HepG2 (cell line): ENCODE measurements around the gene BARX1. TPM values are rescaled to one million over a fixed set of nuclear protein-coding genes. Genes with fewer than 3 reads are reported as not detected.

ENCODE experiments used
- ATAC-seq: fragments of 200-7000 bp; cut with Tn5 transposase; 3 replicates; pipeline ENCODE4 v1.9.1; 2020; ENCODE audit warnings: mild to moderate bottlenecking, moderate library complexity
- BruUV-seq: library from RNA; stranded (reverse); fragments of 400-500 nt; replicated peaks from 2 replicates; lab custom pipeline; 2021; lab: Mats Ljungman, UMichigan
- CTCF ChIA-PET: fragments of 300-600 bp; formaldehyde crosslinking; extraction: SDS; loops from one replicate; lab custom pipeline; 2021; ENCODE audit warnings: low total read pairs, inconsistent platforms, low intra/inter-chr PET ratio; lab: Yijun Ruan, JAX
- POLR2A ChIA-PET: fragments of 350-600 bp; sonication (Branson Sonifier 250); formaldehyde crosslinking; loops from one replicate; lab custom pipeline; 2020; ENCODE audit warnings: antibody characterized with exemption, inconsistent platforms; lab: Yijun Ruan, JAX
- DNase-seq: peaks from one replicate; pipeline ENCODE4 v3.0.0-alpha.2; 2015; ENCODE audit warnings: low spot score
- FAIRE-seq: peaks from 3 replicates; lab custom pipeline; 2011; peaks lifted over from hg19 to GRCh38; lab: Jason Lieb, UNC
- H2AFZ ChIP-seq: one replicate; pipeline ENCODE4 v1.6.1; 2011; ENCODE audit warnings: low read length, inconsistent platforms
- H3K27ac ChIP-seq: fragments of 300-600 bp; 3 replicates; pipeline ENCODE4 v1.8.0; 2011; ENCODE audit warnings: mixed run types, mild to moderate bottlenecking, mixed read lengths, low read length, inconsistent platforms; ENCODE audit not compliant: insufficient read depth; ENCODE audit errors: extremely low read length
- H3K27me3 ChIP-seq, 2 experiments: fragments of 200-600 bp in 1 of 2; 2 replicates in 1 of 2; 3 replicates in 1 of 2; pipeline versions ENCODE4 v1.6.0 to v1.8.0; 2011; ENCODE audit warnings: low read length in 2 of 2, mild to moderate bottlenecking in 2 of 2, moderate library complexity in 2 of 2, inconsistent platforms in 1 of 2; ENCODE audit not compliant: insufficient read depth in 2 of 2, control insufficient read depth in 1 of 2
- H3K36me3 ChIP-seq, 2 experiments: fragments of 200-600 bp in 1 of 2; replicated peaks in 1 of 2; 2 replicates in 1 of 2; 3 replicates in 1 of 2; pipeline versions ENCODE4 v1.5.1 to v1.8.0; 2011; ENCODE audit warnings: low read length in 2 of 2, inconsistent platforms in 1 of 2; ENCODE audit not compliant: insufficient read depth in 2 of 2, control insufficient read depth in 1 of 2
- H3K4me1 ChIP-seq: 2 replicates; pipeline ENCODE4 v1.5.1; 2012; ENCODE audit warnings: low read length, inconsistent platforms; ENCODE audit not compliant: insufficient read depth
- H3K4me2 ChIP-seq: 2 replicates; pipeline ENCODE4 v1.6.0; 2011; ENCODE audit warnings: low read depth, low read length, inconsistent platforms
- H3K4me3 ChIP-seq, 3 experiments: fragments of 200-600 bp in 1 of 3; sonication (generic), shearing (Covaris generic) in 1 of 3; replicated peaks in 1 of 3; 2 replicates each; pipeline ENCODE4 v1.5.1; 2011 to 2016; ENCODE audit warnings: low read length in 3 of 3, inconsistent platforms in 2 of 3, low read depth in 2 of 3, mild to moderate bottlenecking in 2 of 3, control low read depth in 1 of 3, mixed read lengths in 1 of 3; ENCODE audit not compliant: insufficient read depth in 1 of 3
- H3K79me2 ChIP-seq: one replicate; pipeline ENCODE4 v1.6.1; 2011; ENCODE audit warnings: low read length, inconsistent platforms; ENCODE audit not compliant: insufficient read depth
- H3K9ac ChIP-seq: 2 replicates; pipeline ENCODE4 v1.6.0; 2011; ENCODE audit warnings: mild to moderate bottlenecking, low read depth, low read length, inconsistent platforms; ENCODE audit not compliant: insufficient read depth
- H3K9me3 ChIP-seq: 2 replicates; pipeline ENCODE4 v1.5.1; 2012; ENCODE audit warnings: mild to moderate bottlenecking, low read length
- H4K20me1 ChIP-seq: 2 replicates; pipeline ENCODE4 v1.6.0; 2011; ENCODE audit warnings: inconsistent platforms, mild to moderate bottlenecking, low read length, moderate library complexity; ENCODE audit not compliant: insufficient read depth
- FOSL2 ChIP-seq: sonication (generic); formaldehyde crosslinking; IDR thresholded peaks from 2 replicates; pipeline ENCODE4 v1.4.0; 2020; ENCODE audit warnings: missing genetic modification reagents
- MED1 ChIP-seq: sonication (generic); formaldehyde crosslinking; IDR thresholded peaks from 2 replicates; pipeline ENCODE4 v1.4.0; 2020; ENCODE audit warnings: missing genetic modification reagents
- SRSF4 ChIP-seq: fragments of 200-400 bp; formaldehyde crosslinking; IDR thresholded peaks from one replicate; pipeline ENCODE4 v1.6.1; 2018; ENCODE audit warnings: mild to moderate bottlenecking, low read depth, low read length, moderate library complexity; ENCODE audit not compliant: poor library complexity, severe bottlenecking
- WGBS: methylation state at CpG from one replicate; pipeline ENCODE4 v1.1.6; 2017; ENCODE audit warnings: low lambda C conversion rate; 5-methylcytosine and 5-hydroxymethylcytosine counted together
- in situ Hi-C: cut with HindIII; loops from 2 replicates; pipeline ENCODE4 v1.10.0; 2017; ENCODE audit warnings: low pct_unique_long_range_greater_than_20kb; ENCODE audit not compliant: extremely low pct_ligation_motif_present
- intact Hi-C: fragments of 100-400 bp; cut with micrococcal nuclease; formaldehyde crosslinking; loops from one replicate; pipeline ENCODE4 v1.10.0; 2022; ENCODE audit not compliant: unreplicated experiment
- polyA plus RNA-seq, 8 experiments: library from polyadenylated mRNA; depleted of rRNA in 3 of 8; stranded (reverse) in 7 of 8; unstranded in 1 of 8; fragments of >200 nt; fragmentation: Illumina TruSeq in 4 of 8; extraction: Trizol in 4 of 8; gene quantifications; 2 replicates each; pipeline versions ENCODE4 v1.2.1 to v1.2.3, GENCODE V29; 2011 to 2016; ENCODE audit warnings: low read depth in 4 of 8, missing spikeins in 1 of 8, mixed read lengths in 1 of 8; ENCODE audit not compliant: insufficient read depth in 1 of 8
- total RNA-seq, 5 experiments: library from RNA; depleted of rRNA; stranded (reverse); fragments of >200 nt; fragmentation: Illumina TruSeq; extraction: Trizol; gene quantifications; 2 replicates each; pipeline ENCODE4 v1.2.3, GENCODE V29; 2016; ENCODE audit warnings: low read depth in 1 of 5
- TF ChIP-seq, protein P1 (sequence below): sonication (generic); formaldehyde crosslinking; IDR thresholded peaks from 2 replicates; pipeline ENCODE4 v1.4.0; 2020; ENCODE audit warnings: missing genetic modification reagents

BARX1 gene
- total and polyA plus RNA-seq, 2 of the 13 experiments (the other 11 are each of a cell fraction or from before 2014, with no cell fraction given), result not detected

DNA sequence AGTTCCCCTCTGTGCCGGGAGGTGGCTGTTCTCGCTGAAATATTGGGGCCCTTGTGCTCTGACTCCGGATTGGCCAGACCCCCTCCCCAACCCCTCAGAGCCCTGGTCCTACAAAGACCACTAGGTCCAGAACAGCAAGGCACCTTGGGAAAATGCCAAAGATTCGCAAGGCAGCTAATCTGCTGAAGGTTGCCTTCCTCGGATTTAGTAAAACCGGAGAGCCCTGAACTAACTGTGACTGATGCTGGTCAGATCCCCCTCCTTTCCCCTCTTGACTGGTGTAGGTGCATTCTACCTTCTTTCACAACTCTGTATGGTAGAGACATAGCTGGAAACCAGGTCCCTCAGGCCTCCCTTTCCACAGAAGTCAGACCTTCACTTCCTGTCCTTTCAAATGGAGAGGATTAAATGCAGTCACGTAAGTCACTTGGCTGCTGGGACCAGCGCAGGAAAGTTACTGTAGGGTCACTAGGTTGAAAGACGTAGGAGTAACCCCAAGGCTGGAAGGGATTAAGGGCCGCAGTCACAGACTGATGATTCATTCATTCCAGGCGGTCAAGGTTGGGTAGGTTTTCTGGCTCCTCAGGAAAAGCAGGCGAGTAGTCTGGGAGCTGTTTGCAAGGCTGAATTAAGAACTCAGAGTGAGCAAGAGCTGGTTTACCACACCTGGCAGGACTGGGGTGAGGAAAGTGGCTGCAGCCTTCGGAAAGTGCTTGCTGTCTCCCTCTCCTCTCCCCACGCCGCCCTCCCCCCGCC lies 5.3 kb downstream of the BARX1 start:
- no peak overlapping the region for H3K4me3 ChIP-seq
- no peaks in the 10 kb centered on the region for H4K20me1 ChIP-seq
- FAIRE-seq (no peak), ATAC-seq (no peak)
- intact Hi-C loops (no loop called here), in situ Hi-C loops (no loop called here)
- 14% methylated on average over 15 of the region's 16 CpGs for WGBS
- no peaks in the 10 kb centered on the region for H3K36me3 ChIP-seq
- CTCF ChIA-PET, result no interaction called here
- no peak overlapping the region for H3K27ac ChIP-seq
- no peak overlapping the region for H2AFZ ChIP-seq
- H3K9me3 ChIP-seq, result no peaks in the 10 kb centered on the region
- H3K4me2 ChIP-seq, result no peak overlapping the region
- peaks cover 27 to 91% of the 10 kb centered on the region in 2 experiments for H3K27me3 ChIP-seq
- no peak overlapping the region for H3K9ac ChIP-seq
- H3K79me2 ChIP-seq, result no peaks in the 10 kb centered on the region
- no peaks in the 10 kb centered on the region; the same call in 1 of the 2 replicates for H3K4me1 ChIP-seq
- BruUV-seq, result no TSS peak
- 0 out of 2 replicates have a peak, but pooled peaks have one; percentile 19 for TF ChIP-seq FOSL2 (CRISPR knock-in tag)
- TF ChIP-seq MED1 (CRISPR knock-in tag), result no peak
- TF ChIP-seq, all 625 proteins: peak for 1
- POLR2A ChIA-PET, result no interaction called here
- no peak for DNase-seq

DNA sequence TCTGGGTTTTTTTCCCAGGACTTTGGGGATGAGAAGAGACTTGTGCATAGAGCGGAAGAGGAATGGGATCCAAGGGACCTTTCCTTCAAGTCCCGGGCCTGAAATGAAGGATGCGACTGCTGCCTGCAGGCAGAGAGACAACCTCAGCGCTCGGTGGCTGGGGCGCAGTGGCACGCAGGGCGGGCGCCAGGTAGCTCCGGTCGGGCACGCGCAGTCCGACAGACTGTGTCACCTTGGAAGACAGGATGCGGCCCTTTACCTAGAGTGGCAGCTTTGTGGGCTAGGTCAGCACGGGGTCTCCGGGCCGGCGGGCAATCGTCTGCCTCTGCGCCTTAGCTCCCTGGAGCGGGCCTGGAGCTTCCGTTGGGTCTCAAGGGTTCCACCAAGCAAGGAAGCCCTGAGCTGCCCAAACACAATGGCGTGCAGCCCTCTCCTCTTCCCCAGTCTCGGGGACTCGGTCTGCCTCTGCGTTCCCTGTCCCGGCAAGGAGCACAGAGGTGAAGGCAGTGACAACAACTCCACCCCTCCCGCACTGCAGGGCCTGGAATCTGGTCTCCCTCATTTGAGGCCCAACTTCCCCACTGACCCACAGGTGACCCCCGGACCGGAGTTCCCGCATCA lies 6.0 kb downstream of the BARX1 start:
- intact Hi-C loops, result no loop called here
- Histone ChIP-seq H3K4me1 (no peaks in the 10 kb centered on the region; the same call in 1 of the 2 replicates), H2AFZ (no peak overlapping the region), H3K27ac (no peak overlapping the region), H4K20me1 (no peaks in the 10 kb centered on the region), H3K4me2 (no peak overlapping the region), H3K36me3 (no peaks in the 10 kb centered on the region), H3K27me3 (peaks cover 26 to 95% of the 10 kb centered on the region in 2 experiments), H3K9ac (no peak overlapping the region), H3K4me3 (no peak overlapping the region), H3K9me3 (no peaks in the 10 kb centered on the region), H3K79me2 (no peaks in the 10 kb centered on the region)
- in situ Hi-C loops, result no loop called here
- TF ChIP-seq SRSF4, result no peak
- TF ChIP-seq, protein P1, sequence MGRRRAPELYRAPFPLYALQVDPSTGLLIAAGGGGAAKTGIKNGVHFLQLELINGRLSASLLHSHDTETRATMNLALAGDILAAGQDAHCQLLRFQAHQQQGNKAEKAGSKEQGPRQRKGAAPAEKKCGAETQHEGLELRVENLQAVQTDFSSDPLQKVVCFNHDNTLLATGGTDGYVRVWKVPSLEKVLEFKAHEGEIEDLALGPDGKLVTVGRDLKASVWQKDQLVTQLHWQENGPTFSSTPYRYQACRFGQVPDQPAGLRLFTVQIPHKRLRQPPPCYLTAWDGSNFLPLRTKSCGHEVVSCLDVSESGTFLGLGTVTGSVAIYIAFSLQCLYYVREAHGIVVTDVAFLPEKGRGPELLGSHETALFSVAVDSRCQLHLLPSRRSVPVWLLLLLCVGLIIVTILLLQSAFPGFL (CRISPR knock-in tag), result no peak
- BruUV-seq, result no TSS peak
- ChIA-PET CTCF (no interaction called here), POLR2A (no interaction called here)
- ATAC-seq (no peak), DNase-seq (no peak), FAIRE-seq (no peak)
- 24% methylated on average over 12 of the region's 32 CpGs for WGBS
